Stomach smooth muscle (tissue), 2 donors: ENCODE measurements around the gene ZNF566.
A peak's percentile ranks its signal among the peaks of the same experiment; 100 is the strongest.
"Not testable (repeated sequence)": the region's sequence is repeated elsewhere in the genome, so short reads cannot be mapped to it uniquely, and the experiment has no call there.

Experiments used
- H3K27ac ChIP-seq: one replicate; pipeline ENCODE4 v1.7.0; 2013; ENCODE audit warnings: mild to moderate bottlenecking, low read length, inconsistent platforms
- H3K27me3 ChIP-seq, 2 donors: one replicate each; pipeline ENCODE4 v1.7.0; 2013; ENCODE audit warnings: low read length in 2 of 2; ENCODE audit not compliant: insufficient read depth in 2 of 2, control insufficient read depth in 1 of 2
- H3K36me3 ChIP-seq, 2 donors: one replicate each; pipeline ENCODE4 v1.7.0; 2013; ENCODE audit warnings: low read length in 2 of 2; ENCODE audit not compliant: control insufficient read depth in 2 of 2, insufficient read depth in 2 of 2
- H3K4me1 ChIP-seq: one replicate; pipeline ENCODE4 v1.7.0; 2013; ENCODE audit warnings: low read length; ENCODE audit not compliant: control insufficient read depth, insufficient read depth
- H3K4me3 ChIP-seq, 2 donors: one replicate each; pipeline ENCODE4 v1.7.0; 2013; ENCODE audit warnings: low read length in 2 of 2
- H3K9ac ChIP-seq, 2 donors: one replicate each; pipeline ENCODE4 v1.7.0; 2013; ENCODE audit warnings: low read length in 2 of 2, mild to moderate bottlenecking in 1 of 2
- H3K9me3 ChIP-seq, 2 donors: one replicate each; pipeline ENCODE4 v1.7.0; 2013; ENCODE audit warnings: low read length in 2 of 2; ENCODE audit not compliant: control insufficient read depth in 2 of 2
- donor health status: healthy.
- donor health status: Pancreatic carcinoma.

The ZNF566 gene

DNA sequence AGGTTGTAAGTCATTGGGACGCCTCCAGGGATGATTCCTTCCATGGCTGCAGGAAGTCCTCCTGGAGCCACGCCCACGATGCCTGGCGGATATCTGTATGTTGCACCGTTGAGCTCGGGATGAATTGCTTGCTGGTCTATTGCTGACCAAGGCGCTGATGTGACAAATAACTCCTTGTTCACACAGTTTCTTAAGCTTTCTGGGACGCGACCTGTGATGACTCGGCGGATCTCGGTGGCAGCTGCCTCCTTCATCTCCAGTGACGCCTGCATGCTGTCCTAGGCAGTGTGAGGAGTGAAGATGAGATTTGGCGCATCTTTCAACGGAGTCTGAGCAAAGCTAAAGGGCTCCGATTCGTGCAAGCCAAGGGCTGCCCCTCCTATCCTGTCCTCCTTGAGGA, 7.6 kb upstream of the ZNF566 start:
- H3K27ac ChIP-seq: no peak overlapping the region
- no peaks in the 10 kb centered on the region for H3K27me3 ChIP-seq
- no peak overlapping the region for H3K4me3 ChIP-seq
- H3K4me1 ChIP-seq: no peaks in the 10 kb centered on the region
- H3K9me3 ChIP-seq: peaks cover 4 to 10% of the 10 kb centered on the region in 2 donors
- H3K36me3 ChIP-seq: no peaks in the 10 kb centered on the region
- no peak overlapping the region for H3K9ac ChIP-seq

DNA sequence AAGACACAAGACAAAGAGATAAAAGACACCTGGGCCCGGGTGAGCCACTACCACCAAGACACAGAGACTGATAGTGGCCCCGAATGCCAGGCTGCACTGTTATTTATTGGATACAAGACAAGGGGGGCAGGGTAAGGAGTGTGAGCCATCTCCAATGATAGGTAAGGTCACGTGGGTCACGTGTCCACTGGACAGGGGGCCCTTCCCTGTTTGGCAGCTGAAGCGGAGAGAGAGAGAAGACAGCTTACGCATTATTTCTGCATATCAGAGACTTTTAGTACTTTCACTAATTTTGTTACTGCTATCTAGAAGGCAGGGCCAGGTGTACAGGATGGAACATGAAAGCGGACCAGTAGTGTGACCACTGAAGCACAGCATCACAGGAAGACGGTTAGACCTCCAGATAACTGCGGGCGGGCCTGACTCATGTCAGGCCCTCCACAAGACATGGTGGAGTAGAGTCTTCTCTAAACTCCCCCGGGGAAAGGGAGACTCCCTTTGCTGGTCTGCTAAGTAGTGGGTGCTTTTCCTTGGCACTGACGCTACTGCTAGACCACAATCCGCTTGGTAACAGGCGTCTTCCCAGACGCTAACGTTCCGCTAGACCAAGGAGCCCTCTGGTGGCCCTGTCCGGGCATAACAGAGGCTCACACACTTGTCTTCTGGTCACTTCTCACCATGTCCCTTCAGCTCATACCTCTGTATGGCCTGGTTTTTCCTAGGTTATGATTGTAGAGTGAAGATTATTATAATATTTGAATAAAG, 3.5 kb upstream of the ZNF566 start:
- not testable (repeated sequence) for H3K9ac ChIP-seq, H3K27me3 ChIP-seq, H3K4me3 ChIP-seq, H3K36me3 ChIP-seq, H3K9me3 ChIP-seq, H3K27ac ChIP-seq
- H3K4me1 ChIP-seq: peaks cover 15% of the 10 kb centered on the region

DNA sequence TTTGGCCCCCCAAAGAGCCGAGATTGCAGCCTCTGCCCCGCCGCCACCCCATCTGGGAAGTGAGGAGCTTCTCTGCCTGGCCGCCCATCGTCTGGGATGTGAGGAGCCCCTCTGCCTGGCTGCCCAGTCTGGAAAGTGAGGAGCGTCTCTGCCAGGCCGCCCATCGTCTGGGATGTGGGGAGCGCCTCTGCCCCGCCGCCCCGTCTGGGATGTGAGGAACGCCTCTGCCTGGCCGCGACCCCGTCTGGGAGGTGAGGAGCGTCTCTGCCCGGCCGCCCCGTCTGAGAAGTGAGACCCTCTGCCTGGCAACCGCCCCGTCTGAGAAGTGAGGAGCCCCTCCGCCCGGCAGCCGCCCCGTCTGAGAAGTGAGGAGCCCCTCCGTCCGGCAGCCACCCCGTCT, 1.5 kb upstream of the ZNF566 start:
- H3K9me3 ChIP-seq, H3K4me3 ChIP-seq, H3K9ac ChIP-seq, H3K36me3 ChIP-seq, H3K27me3 ChIP-seq, H3K27ac ChIP-seq: not testable (repeated sequence)
- H3K4me1 ChIP-seq: peaks cover 19% of the 10 kb centered on the region

DNA sequence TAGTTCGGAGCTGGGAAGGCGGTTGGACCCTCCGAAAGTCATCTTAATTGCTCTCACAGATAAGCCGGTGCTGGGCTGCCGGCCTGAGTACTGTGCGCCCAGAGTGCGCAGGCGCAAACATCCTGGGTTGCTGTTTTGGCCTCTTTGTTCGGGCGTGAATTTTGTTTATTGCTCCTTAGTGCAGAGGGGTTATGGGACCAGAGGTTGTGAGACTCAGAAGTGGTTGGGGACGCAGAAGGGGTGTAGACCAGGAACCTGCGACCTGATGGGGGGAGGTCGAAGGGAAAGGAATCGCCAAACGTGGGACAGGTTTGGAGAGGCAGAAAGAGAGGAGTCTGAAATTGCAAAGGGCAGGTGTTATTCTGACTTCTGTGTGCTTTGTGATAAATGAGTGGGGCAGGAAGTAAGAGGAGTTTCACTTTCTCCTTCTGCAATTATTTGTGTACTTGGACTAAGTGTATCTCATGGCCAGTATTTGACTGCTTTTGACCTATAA, 607 bp upstream of the ZNF566 start:
- H3K4me1 ChIP-seq: peaks cover 19% of the 10 kb centered on the region
- peak overlapping the region; percentile 96 for H3K27ac ChIP-seq
- no peaks in the 10 kb centered on the region for H3K36me3 ChIP-seq
- peak overlapping the region; percentile 96 to 98 for H3K9ac ChIP-seq
- no peaks in the 10 kb centered on the region for H3K9me3 ChIP-seq
- no peaks in the 10 kb centered on the region for H3K27me3 ChIP-seq
- H3K4me3 ChIP-seq: peak overlapping the region; percentile 92 to 99

DNA sequence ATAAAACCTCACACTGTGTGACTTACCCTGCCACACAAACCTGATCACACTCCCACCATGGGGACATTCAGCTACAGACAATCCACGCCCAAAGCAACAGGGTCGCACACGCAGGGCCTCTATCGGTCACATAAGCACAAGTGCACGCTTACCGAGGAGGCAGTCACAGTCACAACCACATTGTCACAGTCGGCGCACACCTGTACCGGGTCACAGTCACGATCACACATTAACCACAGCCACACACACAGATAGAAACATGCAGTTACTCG, 579 bp downstream of the ZNF566 start:
- no peaks in the 10 kb centered on the region for H3K9me3 ChIP-seq
- peak overlapping the region; percentile 96 for H3K27ac ChIP-seq

DNA sequence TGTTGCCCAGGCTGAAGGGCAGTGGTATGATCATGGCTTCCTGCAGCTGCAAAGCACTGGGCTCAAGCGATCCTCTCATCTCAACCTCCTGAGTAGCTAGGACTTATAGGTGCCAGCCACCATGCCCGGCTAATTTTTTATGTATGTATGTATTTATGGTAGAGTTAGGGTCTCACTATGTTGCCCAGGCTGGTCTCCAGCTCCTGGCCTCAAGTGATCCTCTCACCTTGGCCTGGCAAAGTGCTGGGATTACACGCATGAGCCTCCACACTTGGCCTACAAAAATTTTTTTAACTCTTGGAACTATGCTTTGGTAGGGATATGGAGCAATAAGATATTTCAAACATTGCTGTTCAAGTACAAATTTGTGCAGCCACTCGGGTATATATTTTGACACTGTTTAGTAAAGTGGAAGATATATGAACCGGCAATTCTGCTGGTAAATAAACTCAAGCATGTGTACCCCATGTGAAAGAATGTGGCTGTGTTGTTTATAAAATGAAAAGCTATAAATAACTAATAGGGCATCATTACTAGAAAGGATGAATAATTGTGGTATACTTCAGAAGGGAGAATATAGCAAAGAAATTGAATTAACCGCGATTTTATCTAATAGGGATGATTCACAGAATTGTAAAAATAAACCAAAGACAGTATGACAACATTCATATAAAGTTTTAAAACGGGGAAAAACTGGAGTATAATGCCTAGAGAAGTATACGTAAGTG, 1.1 kb downstream of the ZNF566 start:
- Histone ChIP-seq H3K36me3 (no peaks in the 10 kb centered on the region), H3K9ac (peak overlapping the region; percentile 96 to 98), H3K9me3 (no peaks in the 10 kb centered on the region), H3K4me1 (peaks cover 19% of the 10 kb centered on the region), H3K27me3 (no peaks in the 10 kb centered on the region), H3K4me3 (peak overlapping the region; percentile 92 to 99), H3K27ac (peak overlapping the region; percentile 96)

More for the DNA sequence above, 579 bp downstream of the ZNF566 start:
- peak overlapping the region; percentile 92 to 99 for H3K4me3 ChIP-seq
- H3K36me3 ChIP-seq: no peaks in the 10 kb centered on the region
- peaks cover 19% of the 10 kb centered on the region for H3K4me1 ChIP-seq
- no peaks in the 10 kb centered on the region for H3K27me3 ChIP-seq
- H3K9ac ChIP-seq: peak overlapping the region; percentile 96 to 98

DNA sequence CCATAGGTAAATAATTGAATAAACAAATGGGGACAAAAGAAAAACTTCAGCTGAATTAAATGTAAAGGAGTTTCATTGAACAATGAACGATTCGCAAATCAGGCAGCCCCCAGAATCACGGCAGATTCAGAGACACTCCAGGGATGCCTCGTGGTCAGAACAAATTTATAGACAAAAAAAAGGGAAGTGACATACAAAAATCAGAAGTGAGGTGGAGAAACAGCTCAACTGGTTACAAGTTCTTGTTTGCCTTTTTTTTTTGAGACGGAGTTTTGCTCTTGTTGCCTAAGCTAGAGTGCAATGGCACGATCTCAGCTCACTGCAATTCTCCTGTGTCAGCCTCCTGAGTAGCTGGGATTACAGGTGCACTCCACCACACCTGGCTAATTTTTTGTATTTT, 5.7 kb downstream of the ZNF566 start:
- H3K36me3 ChIP-seq: peaks cover 0 to 3% of the 10 kb centered on the region in 2 donors
- H3K4me1 ChIP-seq: peaks cover 11% of the 10 kb centered on the region
- H3K9ac ChIP-seq: no peak overlapping the region

DNA sequence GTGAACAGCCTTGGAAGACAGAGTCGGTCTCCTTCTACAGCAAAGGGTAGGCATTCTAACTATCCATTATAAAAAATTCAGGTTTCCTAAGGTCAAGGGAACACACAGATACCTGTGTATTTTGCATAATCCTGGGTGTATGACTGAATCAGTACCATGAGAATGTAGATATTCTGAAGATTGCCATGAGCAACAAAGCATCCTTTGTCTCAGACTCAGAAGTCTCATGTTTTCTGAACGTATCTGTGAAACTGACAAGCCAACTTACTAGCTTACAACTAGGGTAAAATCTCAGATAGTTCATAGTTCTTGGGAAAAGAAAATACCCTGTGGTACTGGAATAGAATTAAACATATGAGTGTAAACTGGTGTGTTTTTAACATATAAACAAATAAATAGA, 6.5 kb downstream of the ZNF566 start:
- Histone ChIP-seq H3K36me3 (peaks cover 0 to 3% of the 10 kb centered on the region in 2 donors), H3K27me3 (no peaks in the 10 kb centered on the region), H3K9me3 (no peaks in the 10 kb centered on the region), H3K4me3 (no peak overlapping the region), H3K9ac (no peak overlapping the region), H3K27ac (no peak overlapping the region), H3K4me1 (peaks cover 4% of the 10 kb centered on the region)

More for the DNA sequence above, 5.7 kb downstream of the ZNF566 start:
- H3K27ac ChIP-seq: no peak overlapping the region
- no peak overlapping the region for H3K4me3 ChIP-seq
- H3K27me3 ChIP-seq: no peaks in the 10 kb centered on the region
- no peaks in the 10 kb centered on the region for H3K9me3 ChIP-seq

DNA sequence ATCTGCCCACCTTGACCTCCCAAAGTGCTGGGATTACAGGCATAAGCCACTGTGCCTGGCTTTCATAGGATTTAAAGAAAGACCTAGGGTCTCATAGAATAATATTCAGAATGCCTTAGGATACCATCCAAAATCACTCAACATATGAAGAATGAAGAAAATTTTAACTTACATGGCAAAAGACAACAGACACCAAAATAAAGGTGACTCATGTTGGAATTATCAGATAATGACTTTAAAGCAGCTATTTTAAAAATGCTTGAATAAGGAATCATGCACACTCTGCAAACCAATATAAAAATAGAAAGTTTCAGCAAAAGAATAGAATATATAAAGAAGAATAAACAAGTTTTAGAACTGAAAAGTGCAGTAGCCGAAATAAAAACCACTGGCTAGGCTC, 29.3 kb downstream of the ZNF566 start:
- H3K9me3 ChIP-seq: peaks cover 0 to 3% of the 10 kb centered on the region in 2 donors
- H3K36me3 ChIP-seq: peaks cover 3 to 6% of the 10 kb centered on the region in 2 donors
- H3K27me3 ChIP-seq: no peaks in the 10 kb centered on the region
- H3K27ac ChIP-seq: no peak overlapping the region
- no peak overlapping the region for H3K4me3 ChIP-seq
- H3K4me1 ChIP-seq: no peaks in the 10 kb centered on the region
- no peak overlapping the region for H3K9ac ChIP-seq

DNA sequence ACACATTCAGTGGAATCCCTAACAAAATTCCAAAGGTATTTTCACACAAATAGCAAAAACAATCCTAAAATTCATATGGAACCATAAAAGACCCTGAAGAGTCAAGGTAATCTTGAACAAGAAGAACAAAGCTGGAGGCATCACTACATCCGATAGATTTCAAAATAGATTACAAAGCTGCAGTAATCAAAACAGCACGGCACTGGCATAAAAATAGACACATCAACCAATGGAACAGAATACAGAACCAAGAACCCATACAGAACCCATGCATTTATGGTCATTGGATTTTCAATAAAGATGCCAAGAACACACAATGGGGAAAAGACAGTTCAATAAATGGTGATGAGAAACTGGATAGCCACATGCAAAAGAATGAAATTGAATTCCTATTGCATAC, 32.5 kb downstream of the ZNF566 start:
- peaks cover 3 to 6% of the 10 kb centered on the region in 2 donors for H3K9me3 ChIP-seq
- no peak overlapping the region for H3K4me3 ChIP-seq
- no peak overlapping the region for H3K9ac ChIP-seq
- no peaks in the 10 kb centered on the region for H3K27me3 ChIP-seq
- H3K36me3 ChIP-seq: peaks cover 10 to 12% of the 10 kb centered on the region in 2 donors
- H3K27ac ChIP-seq: no peak overlapping the region
- no peaks in the 10 kb centered on the region for H3K4me1 ChIP-seq
